ENCODE results near the gene RNF103.
"Not testable (repeated sequence)": the region's sequence is repeated elsewhere in the genome, so short reads cannot be mapped to it uniquely, and the experiment has no call there.

The RNF103 gene

GRCh38 chr2:86623494-86624266 is at the start of gene RNF103:
RNF103 (minus strand) TSS chr2:86623865; CDS start chr2:86622886, 979 bp downstream.
- peak; percentile 92 for DNase-seq

- DNase-seq: no peak
These were observed 49.3 kb upstream of the RNF103 start for GRCh38 chr2:86673011-86673410.

GRCh38 chr2:86672027-86672545 is 48.4 kb upstream of the RNF103 start:
- no peak for DNase-seq

GRCh38 chr2:86671337-86671981 is 47.8 kb upstream of the RNF103 start:
- DNase-seq: no peak

GRCh38 chr2:86669323-86669722 is 45.7 kb upstream of the RNF103 start:
- not testable (repeated sequence) for DNase-seq

- DNase-seq: no peak
These were observed 37.7 kb upstream of the RNF103 start for GRCh38 chr2:86661333-86661732.

- DNase-seq: no peak
These were observed 26.5 kb upstream of the RNF103 start for GRCh38 chr2:86650188-86650587.

- DNase-seq: no peak
These were observed 25.7 kb upstream of the RNF103 start for GRCh38 chr2:86649119-86649947.

- DNase-seq: no peak
These were observed 25.0 kb upstream of the RNF103 start for GRCh38 chr2:86648681-86649080.

- DNase-seq: no peak
These were observed 23.2 kb upstream of the RNF103 start for GRCh38 chr2:86646865-86647264.

GRCh38 chr2:86646329-86646728 is 22.7 kb upstream of the RNF103 start:
- DNase-seq: no peak

GRCh38 chr2:86645752-86646151 is 22.1 kb upstream of the RNF103 start:
- no peak for DNase-seq

GRCh38 chr2:86638712-86639111 is 15.0 kb upstream of the RNF103 start:
- no peak for DNase-seq

- DNase-seq: no peak
These were observed 13.2 kb upstream of the RNF103 start for GRCh38 chr2:86636842-86637241.

- DNase-seq: no peak
These were observed 10.7 kb upstream of the RNF103 start for GRCh38 chr2:86634352-86634751.

GRCh38 chr2:86633155-86633651 is 9.5 kb upstream of the RNF103 start:
- no peak for DNase-seq

- DNase-seq: no peak
These were observed 9.0 kb upstream of the RNF103 start for GRCh38 chr2:86632672-86633071.

GRCh38 chr2:86631846-86632485 is 8.3 kb upstream of the RNF103 start:
- DNase-seq: no peak

GRCh38 chr2:86628091-86628522 is 4.4 kb upstream of the RNF103 start:
- no peak for DNase-seq

- no peak for DNase-seq
These were observed 3.9 kb upstream of the RNF103 start for GRCh38 chr2:86627550-86627949.

GRCh38 chr2:86625096-86625495 is 1.4 kb upstream of the RNF103 start:
- DNase-seq: no peak

GRCh38 chr2:86624267-86624547 is 542 bp upstream of the RNF103 start:
- peak; percentile 3 for DNase-seq

GRCh38 chr2:86623043-86623493 is 597 bp downstream of the RNF103 start:
- DNase-seq: peak; percentile 32

Measured in stimulated activated CD4-positive, alpha-beta T cell treated with anti-CD3 and anti-CD28 coated beads, Interleukin-1b, Interleukin-23, amount 100 ng/mL, for 48 hours (primary cell).